ENCODE data around the gene TRIM44.

Gene TRIM44

GRCh38 chr11:35786188-35786587, 123.6 kb downstream of the TRIM44 start:
- no peak for DNase-seq (ENCODE audit: low read depth in 2 of 2, low spot score in 1 of 2)

DNA sequence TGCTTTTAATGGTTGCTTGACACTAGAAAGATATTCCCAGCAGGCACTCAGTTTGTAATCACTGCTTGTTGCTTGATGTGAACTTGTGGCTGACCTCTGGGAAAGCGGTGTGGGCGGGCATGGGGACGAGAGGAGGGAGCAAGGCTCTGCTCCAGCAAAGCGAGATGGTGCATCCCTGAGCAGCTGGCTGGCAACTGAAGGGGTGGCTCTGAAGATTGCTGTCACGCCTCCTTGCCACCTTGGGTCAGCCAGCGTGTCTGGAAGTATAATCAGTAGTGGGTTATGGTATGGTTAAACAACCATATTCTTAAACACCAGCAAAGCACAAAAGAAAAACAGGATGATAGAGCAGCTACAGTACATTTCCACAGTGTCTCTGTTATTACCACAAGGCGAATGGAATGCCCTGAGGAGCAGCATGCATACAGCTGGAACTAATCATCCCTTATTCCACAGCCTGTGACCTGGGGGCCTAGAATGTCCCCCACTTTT, 124.5 kb downstream of the TRIM44 start:
- DNase-seq (ENCODE audit: low read depth in 2 of 2, low spot score in 1 of 2) = no peak

DNA sequence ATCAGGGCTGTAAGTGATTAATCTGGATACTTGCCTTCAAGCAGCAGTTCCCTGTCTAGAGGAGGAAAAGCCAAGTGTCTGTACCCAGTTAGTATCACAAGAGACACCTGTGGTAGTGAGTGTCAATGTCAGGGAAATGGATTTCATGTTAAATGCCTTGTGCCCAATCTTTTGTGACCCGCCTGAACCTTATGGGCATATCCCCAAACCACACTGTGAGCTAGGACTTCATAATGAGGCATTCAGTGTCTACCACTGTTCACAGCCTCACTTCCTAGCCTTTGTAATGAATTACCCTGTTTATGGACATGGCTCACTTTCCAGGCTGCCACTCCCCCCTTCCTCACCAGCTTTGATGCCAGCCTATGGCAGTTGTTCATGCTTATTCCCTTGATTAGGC, 125.1 kb downstream of the TRIM44 start:
- DNase-seq (ENCODE audit: low read depth in 2 of 2, low spot score in 1 of 2) = no peak

- DNase-seq (ENCODE audit: low read depth in 2 of 2, low spot score in 1 of 2) = no peak
Measured at GRCh38 chr11:35791088-35791958, 128.7 kb downstream of the TRIM44 start.

DNA sequence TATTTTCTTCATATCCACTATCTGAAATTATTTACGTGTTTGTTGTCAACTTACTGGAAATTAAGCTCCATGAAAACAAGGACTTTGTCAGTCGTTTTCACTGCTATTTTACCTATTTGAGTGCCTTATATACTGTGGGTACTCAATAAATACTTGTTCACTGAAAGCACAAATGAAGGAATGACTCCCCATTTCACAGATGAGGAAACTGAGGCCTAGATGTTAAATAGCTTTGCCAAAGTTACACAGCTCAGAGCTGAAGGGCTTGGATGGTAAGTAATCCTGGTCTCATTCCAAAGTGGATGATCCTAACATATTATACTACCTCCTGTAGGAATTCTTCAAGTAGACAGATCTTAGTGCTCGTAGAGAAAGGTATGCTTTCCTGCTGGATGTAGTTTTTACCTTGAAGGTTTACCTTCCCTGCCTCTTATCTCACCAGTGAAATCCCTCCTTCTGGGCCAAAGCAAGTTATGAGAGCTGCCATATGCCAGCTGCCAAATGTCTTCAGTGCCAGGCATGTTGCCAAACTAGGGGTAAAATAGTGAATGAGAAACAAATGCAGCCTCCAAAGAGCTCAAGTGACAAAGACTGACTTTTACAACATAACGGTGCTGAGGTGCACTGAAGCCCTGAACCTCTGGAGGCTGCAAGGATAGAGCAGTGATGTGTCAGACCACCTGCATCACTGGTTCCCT, 129.7 kb downstream of the TRIM44 start:
- no peak for DNase-seq (ENCODE audit: low read depth in 2 of 2, low spot score in 1 of 2)

GRCh38 chr11:35792846-35793192, 130.2 kb downstream of the TRIM44 start:
- DNase-seq (ENCODE audit: low read depth in 2 of 2, low spot score in 1 of 2) = no peak

- no peak for DNase-seq (ENCODE audit: low read depth in 2 of 2, low spot score in 1 of 2)
Measured at GRCh38 chr11:35794333-35794732, 131.8 kb downstream of the TRIM44 start.

GRCh38 chr11:35794850-35795249, 132.3 kb downstream of the TRIM44 start:
- no peak for DNase-seq (ENCODE audit: low read depth in 2 of 2, low spot score in 1 of 2)

GRCh38 chr11:35796562-35796961, 134.0 kb downstream of the TRIM44 start:
- DNase-seq (ENCODE audit: low read depth in 2 of 2, low spot score in 1 of 2) = no peak

GRCh38 chr11:35798423-35798822, 135.8 kb downstream of the TRIM44 start:
- DNase-seq (ENCODE audit: low read depth in 2 of 2, low spot score in 1 of 2) = no peak

GRCh38 chr11:35798983-35799382, 136.4 kb downstream of the TRIM44 start:
- no peak for DNase-seq (ENCODE audit: low read depth in 2 of 2, low spot score in 1 of 2)

DNA sequence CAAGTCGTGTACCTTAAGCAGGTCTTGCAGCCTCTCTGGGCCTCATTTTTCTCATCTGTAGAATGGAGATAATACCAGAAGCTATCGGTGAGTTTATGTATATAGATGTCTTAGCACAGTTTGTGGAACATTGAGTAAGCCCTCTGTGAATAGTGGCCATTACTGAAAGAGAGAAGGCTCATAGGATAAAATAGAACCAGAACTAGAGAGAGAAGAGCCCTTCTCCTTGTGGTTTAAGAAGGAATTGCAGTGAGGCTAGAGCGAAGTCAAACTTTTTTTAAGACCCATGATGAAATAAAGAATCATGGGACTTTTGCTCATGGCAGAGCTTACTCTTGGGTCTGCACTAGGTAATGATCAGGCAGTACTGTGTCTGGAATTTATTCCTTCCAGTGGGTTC, 137.1 kb downstream of the TRIM44 start:
- no peak for DNase-seq (ENCODE audit: low read depth in 2 of 2, low spot score in 1 of 2)

DNA sequence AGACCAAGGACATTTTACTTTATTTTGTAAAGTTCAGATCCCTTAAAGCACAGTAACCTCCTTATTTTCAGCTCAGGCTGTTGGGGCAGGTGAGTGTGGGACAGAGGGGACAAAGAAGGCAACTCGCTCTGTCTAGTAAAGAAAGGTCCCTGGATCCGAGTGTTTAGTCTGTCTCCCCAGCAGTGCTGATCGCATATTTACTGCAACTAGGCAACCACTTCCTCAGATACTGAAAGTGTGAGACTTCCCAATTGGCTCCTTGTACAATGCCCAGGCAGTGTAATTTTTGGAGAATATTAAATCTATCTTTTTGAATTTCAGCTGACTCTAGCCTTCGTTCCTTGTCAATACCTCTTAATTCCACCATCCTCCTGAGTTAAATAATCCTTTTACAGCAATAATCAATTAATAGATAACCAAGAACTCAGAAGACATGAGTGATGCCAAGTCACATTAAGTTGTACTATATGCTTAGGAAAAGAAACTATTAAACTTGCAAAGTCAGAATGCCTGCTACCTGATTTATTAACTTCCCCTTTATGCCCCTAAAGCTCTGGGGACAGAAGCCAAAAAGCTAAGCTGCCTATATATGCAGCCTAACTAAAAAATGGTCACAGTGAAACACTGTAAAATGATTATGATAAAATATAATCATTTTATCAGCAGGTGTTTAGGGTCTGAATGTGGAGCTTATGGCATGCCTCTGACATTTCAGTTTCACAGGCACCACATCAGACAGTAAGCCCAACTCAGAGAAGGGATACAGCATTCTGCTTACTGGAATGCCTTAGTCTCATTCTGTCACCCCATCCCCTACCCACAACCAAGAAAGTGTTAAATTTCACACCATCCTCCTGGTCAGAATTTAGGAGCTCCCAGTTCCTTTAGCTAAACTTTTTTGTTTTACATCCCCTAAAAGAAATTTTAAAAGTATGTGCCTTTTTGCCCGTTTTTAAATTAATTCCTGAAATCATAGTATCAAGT, 138.7 kb downstream of the TRIM44 start:
- DNase-seq (ENCODE audit: low read depth in 2 of 2, low spot score in 1 of 2) = no peak

DNA sequence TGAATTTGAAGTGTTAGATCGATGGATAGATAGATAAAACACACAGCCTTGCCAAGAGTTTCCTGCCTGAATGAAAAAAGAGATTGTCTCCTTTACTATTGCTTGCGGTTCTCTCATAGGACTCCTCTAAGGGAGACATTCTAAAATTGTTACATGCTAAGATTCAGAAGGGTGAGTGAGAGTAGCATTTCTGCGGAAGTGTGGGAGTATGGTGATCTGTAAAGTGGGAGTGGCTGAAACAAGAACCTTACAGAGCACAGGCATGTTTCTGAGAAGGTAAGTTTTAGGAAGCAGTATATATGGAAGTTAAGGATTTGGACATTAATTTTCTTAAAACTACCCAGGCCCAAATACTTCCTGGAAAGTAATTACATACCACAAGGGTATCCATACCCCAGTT, 139.6 kb downstream of the TRIM44 start:
- DNase-seq (ENCODE audit: low read depth in 2 of 2, low spot score in 1 of 2) = no peak

DNA sequence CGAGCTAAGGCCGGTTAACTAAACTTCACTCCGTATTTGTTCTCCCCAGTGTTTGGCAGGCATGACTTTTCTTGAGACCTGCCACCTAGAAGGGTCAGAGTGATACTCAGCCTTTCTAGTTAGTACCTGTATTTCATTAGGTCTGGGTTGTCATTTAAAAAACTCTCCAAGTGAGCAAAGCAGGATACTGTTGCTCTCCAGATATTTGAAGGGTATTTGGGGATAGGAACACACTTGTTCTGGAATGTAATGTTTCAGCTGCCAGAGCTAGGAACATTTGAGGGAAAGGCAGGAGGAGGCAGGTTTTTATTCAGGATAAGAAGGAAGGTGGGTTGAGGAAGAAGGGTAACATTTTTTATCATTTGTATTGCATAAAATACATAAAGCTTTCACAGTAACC, 140.1 kb downstream of the TRIM44 start:
- no peak for DNase-seq (ENCODE audit: low read depth in 2 of 2, low spot score in 1 of 2)

DNA sequence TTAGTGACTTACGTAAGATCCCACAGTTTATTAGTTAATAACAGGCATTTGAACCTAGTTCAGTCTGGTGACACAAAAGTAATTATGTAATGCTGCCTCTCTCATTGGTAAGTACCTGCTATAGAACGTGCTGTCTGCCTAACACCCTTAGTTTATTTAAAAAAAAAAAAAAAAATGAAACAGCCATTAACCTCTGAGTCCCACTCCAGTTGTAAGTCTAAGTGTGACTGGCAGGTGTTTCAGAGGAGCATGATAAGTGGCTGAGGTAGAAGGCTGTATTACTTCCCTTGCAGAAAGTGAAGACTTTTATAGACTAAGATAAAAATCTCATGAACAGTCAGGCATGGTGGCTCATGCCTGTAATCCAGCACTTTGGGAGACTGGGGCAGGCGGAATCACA, 140.5 kb downstream of the TRIM44 start:
- no peak for DNase-seq (ENCODE audit: low read depth in 2 of 2, low spot score in 1 of 2)

GRCh38 chr11:35804451-35805040, 142.0 kb downstream of the TRIM44 start:
- no peak for DNase-seq (ENCODE audit: low read depth in 2 of 2, low spot score in 1 of 2)

GRCh38 chr11:35809561-35809960, 147.0 kb downstream of the TRIM44 start:
- DNase-seq (ENCODE audit: low read depth in 2 of 2, low spot score in 1 of 2) = no peak

- DNase-seq (ENCODE audit: low read depth in 2 of 2, low spot score in 1 of 2) = no peak
Measured at GRCh38 chr11:35810045-35810645, 147.6 kb downstream of the TRIM44 start.

DNA sequence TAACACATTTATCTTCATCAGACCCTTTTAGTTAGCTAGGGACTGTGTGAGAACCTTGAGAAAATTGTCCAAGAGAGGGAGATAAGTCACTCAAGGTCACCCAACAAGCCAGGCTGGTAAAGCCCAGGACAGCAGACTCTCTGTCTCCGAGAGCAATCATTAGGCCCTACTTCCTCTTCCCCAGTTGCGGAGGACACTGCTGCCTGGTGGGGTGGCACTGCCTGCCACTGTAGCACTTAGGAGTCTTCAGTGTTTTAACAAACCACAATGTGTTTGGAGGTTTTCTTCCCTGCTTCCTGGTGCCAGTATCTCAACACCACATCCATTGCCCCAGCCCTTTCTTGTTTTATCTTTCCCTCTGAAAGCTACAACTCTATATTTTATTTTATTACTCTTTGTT, 149.2 kb downstream of the TRIM44 start:
- no peak for DNase-seq (ENCODE audit: low read depth in 2 of 2, low spot score in 1 of 2)

DNA sequence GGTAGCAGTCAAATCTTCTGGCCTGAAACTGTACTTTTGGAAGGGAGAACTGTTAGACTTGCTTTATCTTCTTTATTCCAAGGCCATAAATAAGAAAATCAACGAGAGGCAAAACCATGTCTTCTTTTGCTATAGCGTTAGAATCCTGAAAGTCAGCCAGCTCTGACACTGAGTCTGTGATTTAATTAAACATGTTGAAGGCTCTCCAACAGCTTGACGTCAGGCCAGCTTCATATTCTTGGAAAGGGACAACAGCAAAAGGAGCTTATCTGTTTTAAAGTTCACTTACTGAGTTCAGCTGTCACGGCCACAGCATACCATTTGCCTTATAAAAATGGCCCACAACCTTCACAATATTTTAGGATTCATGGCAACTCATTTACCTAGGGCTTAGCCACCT, 150.3 kb downstream of the TRIM44 start:
- no peak for DNase-seq (ENCODE audit: low read depth in 2 of 2, low spot score in 1 of 2)

Data from stimulated activated CD8-positive, alpha-beta memory T cell treated with anti-CD3 and anti-CD28 coated beads, Interleukin-4, amount 100 ng/mL, for 1 hour (primary cell).